Lung (tissue), 12 donors: Measurements from ENCODE around the gene ANKRD22. TPM values are rescaled to one million over a fixed set of nuclear protein-coding genes. Genes with fewer than 3 reads are reported as not detected.
"Not testable (repeated sequence)": the region's sequence is repeated elsewhere in the genome, so short reads cannot be mapped to it uniquely, and the experiment has no call there.

Source experiments
- ATAC-seq: fragments of 200-7000 bp; cut with Tn5 transposase; one replicate; pipeline ENCODE4 v1.9.1; 2020; ENCODE audit warnings: moderate number of reproducible peaks; ENCODE audit not compliant: insufficient read depth, low FRiP score
- DNase-seq, 3 donors: peaks; one replicate each; pipeline ENCODE4 v3.0.0-alpha.2; 2013 to 2017
- H3K27ac ChIP-seq, 2 donors: one replicate each; pipeline ENCODE4 v1.5.1; 2013; ENCODE audit warnings: mild to moderate bottlenecking in 2 of 2, moderate library complexity in 2 of 2, control low read depth in 1 of 2, inconsistent platforms in 1 of 2, low read depth in 1 of 2, low read length in 1 of 2
- H3K27me3 ChIP-seq, 3 donors: one replicate each; pipeline ENCODE4 v1.5.1; 2013; ENCODE audit warnings: low read length in 2 of 3; ENCODE audit not compliant: control insufficient read depth in 3 of 3, insufficient read depth in 3 of 3
- H3K36me3 ChIP-seq, 4 donors: one replicate each; pipeline ENCODE4 v1.5.1; 2013; ENCODE audit warnings: low read length in 4 of 4, mild to moderate bottlenecking in 1 of 4, moderate library complexity in 1 of 4; ENCODE audit not compliant: control insufficient read depth in 4 of 4, insufficient read depth in 4 of 4
- H3K4me1 ChIP-seq, 5 donors: one replicate each; pipeline ENCODE4 v1.5.1; 2013; ENCODE audit warnings: low read length in 5 of 5, mild to moderate bottlenecking in 2 of 5, moderate library complexity in 1 of 5; ENCODE audit not compliant: control insufficient read depth in 5 of 5, insufficient read depth in 5 of 5
- H3K4me3 ChIP-seq: one replicate; pipeline ENCODE4 v1.5.1; 2013; ENCODE audit warnings: mild to moderate bottlenecking, control low read depth, moderate library complexity
- H3K9ac ChIP-seq, 2 donors: one replicate each; pipeline ENCODE4 v1.5.1; 2013; ENCODE audit warnings: low read length in 2 of 2, control low read depth in 1 of 2; ENCODE audit not compliant: insufficient read depth in 1 of 2
- H3K9me3 ChIP-seq, 4 donors: one replicate each; pipeline ENCODE4 v1.5.1; 2013; ENCODE audit warnings: low read length in 3 of 4, mild to moderate bottlenecking in 1 of 4, moderate library complexity in 1 of 4; ENCODE audit not compliant: control insufficient read depth in 4 of 4, insufficient read depth in 3 of 4
- CTCF ChIP-seq: IDR thresholded peaks from 2 replicates; pipeline ENCODE4 v1.5.1; 2012; ENCODE audit warnings: mild to moderate bottlenecking; ENCODE audit errors: control extremely low read depth, extremely low read depth
- WGBS, 2 donors: extraction: QIAGEN DNeasy Blood & Tissue Kit; methylation state at CpG; one replicate each; pipeline ENCODE4 v1.1.7; 2013; 5-methylcytosine and 5-hydroxymethylcytosine counted together
- polyA plus RNA-seq, 2 donors: library from polyadenylated mRNA; stranded (reverse); fragments of 200-250 nt; gene quantifications; one replicate each; pipeline ENCODE4 v1.2.1, GENCODE V29; 2013
- total RNA-seq, 2 donors: library from RNA; depleted of rRNA in 1 of 2; stranded (reverse); fragments of >200 nt in 1 of 2; gene quantifications; one replicate each; pipeline ENCODE4 v1.2.1, GENCODE V29; 2014 to 2021
- donor health status: control.
- donor health status: control.
- donor health status: Bipolar disorder and iron deficiency.
- donor health status: healthy.
- donor health status: DM: yes; HTN: yes; CAD: no.

The ANKRD22 gene
- total and polyA plus RNA-seq, 4 donors = 1.1 to 23.1 (median 3.4) TPM

DNA sequence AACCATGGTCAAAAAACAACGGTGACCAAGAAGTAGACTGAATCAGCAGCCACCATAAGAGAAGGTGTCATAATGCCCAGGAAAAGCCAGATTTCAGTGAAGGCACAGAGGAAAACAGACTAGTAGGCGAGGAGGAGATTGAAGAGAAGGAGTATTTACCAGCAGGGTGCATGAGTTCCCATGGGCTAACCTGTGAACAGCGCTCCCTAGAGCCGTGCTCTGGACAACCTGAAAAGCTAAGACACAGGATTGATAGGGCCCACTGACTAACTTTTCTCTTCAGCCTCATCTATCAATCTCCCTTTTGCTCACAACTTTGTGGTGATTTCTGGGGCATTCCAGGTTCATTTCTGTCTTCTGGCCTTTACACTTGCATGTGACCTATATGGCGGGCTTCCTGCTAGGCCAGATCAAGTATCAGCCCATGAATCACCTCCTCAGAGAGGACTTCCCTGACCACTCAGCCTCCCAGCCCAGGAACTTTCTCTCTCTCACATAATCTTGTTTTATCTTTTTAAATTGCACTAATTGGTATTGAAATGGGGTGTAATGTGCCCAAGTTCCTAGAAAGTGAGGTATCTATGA is 12.8 kb downstream of the ANKRD22 start:
- no peaks in the 10 kb centered on the region for H3K27me3 ChIP-seq
- H3K36me3 ChIP-seq = no peaks in the 10 kb centered on the region
- TF ChIP-seq CTCF = no peak
- no peak overlapping the region for H3K9ac ChIP-seq
- ATAC-seq (no peak), DNase-seq (no peak)
- H3K9me3 ChIP-seq = no peaks in the 10 kb centered on the region
- H3K27ac ChIP-seq = no peak overlapping the region
- H3K4me3 ChIP-seq = no peak overlapping the region
- WGBS, 2 donors = 91 to 99% methylated on average over 5 of the region's 5 CpGs
- no peaks in the 10 kb centered on the region for H3K4me1 ChIP-seq

DNA sequence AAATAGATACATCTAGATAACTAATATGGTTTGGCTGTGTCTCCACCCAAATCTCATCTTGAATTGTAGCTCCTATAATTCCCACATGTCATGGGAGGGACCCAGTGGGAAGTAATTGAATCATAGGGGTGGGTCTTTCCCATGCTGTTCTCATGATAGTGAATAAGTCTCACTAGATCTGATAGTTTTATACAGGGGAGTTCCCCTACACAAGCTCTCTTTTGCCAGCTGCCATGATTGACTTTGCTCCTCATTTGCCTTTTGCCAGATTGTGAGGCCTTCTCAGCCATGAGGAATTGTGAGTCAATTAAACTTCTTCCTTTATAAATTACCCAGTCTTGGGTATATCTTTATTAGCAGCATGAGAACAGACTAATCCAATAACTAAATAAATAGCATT is 14.0 kb downstream of the ANKRD22 start:
- not testable (repeated sequence) for H3K4me1 ChIP-seq, H3K9me3 ChIP-seq, H3K36me3 ChIP-seq, H3K27me3 ChIP-seq, H3K9ac ChIP-seq, DNase-seq, H3K4me3 ChIP-seq, ATAC-seq, H3K27ac ChIP-seq

DNA sequence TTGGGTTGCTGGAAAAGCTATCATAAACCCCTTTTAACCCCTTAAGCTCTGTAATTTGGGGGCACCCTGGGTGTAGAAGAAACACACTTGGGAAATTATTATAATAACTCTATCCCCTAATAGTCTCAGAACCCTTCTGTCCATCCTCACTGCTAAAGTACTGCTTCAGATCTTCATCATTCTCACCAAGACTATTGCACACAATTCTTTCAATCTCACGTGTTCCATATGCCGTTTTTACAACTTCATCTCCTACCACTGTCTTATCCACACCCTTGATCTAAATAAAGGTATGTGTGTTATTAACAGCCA is 15.8 kb downstream of the ANKRD22 start:
- H3K9ac ChIP-seq = no peak overlapping the region
- H3K4me3 ChIP-seq = no peak overlapping the region
- H3K9me3 ChIP-seq = no peaks in the 10 kb centered on the region
- ATAC-seq = no peak
- no peaks in the 10 kb centered on the region for H3K27me3 ChIP-seq
- no peak for DNase-seq
- no peaks in the 10 kb centered on the region for H3K4me1 ChIP-seq
- no peak overlapping the region for H3K27ac ChIP-seq
- no peak for TF ChIP-seq CTCF
- 18 to 45% methylated on average over 2 of the region's 2 CpGs for WGBS, 2 donors
- H3K36me3 ChIP-seq = no peaks in the 10 kb centered on the region

DNA sequence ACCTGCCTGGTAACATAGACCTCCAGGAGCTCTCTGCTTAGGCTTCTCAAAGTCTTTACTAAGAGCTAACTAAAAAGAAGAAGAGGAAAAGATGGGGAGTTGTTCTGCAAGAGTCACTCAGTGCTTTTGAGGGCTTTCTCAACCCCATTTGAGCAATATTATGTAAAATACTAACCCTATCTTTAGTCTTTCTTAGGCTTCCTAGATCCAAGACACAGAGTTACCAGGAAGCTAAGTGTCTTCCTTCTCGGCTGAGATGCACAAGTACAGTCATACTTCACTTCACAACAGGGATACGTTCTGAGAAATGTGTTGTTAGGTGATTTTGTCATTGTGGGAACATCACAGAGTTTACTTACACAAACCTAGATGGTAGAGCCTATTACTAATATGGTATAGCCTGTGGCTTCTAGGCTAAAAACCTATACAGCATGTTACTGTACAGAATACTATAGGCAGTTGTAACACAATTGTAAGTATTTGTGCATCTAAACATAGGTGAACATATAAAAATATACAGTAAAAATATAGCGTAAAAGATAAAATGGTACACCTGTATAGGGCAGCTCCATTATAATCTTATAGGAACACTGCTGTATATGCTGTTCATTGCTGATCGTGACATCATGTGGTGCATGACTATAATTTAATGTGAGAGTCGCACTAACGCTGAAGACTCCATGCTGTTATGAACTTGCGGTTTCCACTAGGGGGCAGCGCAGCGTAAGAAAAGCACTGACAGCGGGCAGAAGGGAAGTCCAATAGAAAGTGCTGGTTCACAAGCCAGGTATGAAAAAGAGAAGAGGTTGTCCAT is 16.3 kb downstream of the ANKRD22 start:
- H3K27ac ChIP-seq = no peak overlapping the region
- H3K36me3 ChIP-seq = no peaks in the 10 kb centered on the region
- TF ChIP-seq CTCF = peak; percentile 95
- 10 to 16% methylated on average over 10 of the region's 10 CpGs for WGBS, 2 donors
- ATAC-seq = peak; percentile 87
- H3K27me3 ChIP-seq = no peaks in the 10 kb centered on the region
- DNase-seq = peak; percentile 86 to 93 (median 93)
- no peak overlapping the region for H3K4me3 ChIP-seq
- H3K9me3 ChIP-seq = no peaks in the 10 kb centered on the region
- no peak overlapping the region for H3K9ac ChIP-seq
- H3K4me1 ChIP-seq = no peaks in the 10 kb centered on the region
